A549 treated with dexamethasone at 1 μM for 4 hours (cell line): ENCODE measurements around the gene DLGAP1. TPM values are rescaled to one million over a fixed set of nuclear protein-coding genes. Genes with fewer than 3 reads are reported as not detected.

Experiments
- total RNA-seq: library from RNA; stranded (reverse); fragments of 200-300 nt; extraction: Qiagen RNA extraction; gene quantifications from 5 replicates; pipeline ENCODE4 v1.2.3, GENCODE V29; 2022

Gene DLGAP1
- total RNA-seq, result 0.02 to 0.06 TPM (median 0.04 TPM) in 3 of 5 replicates, not detected in the others

DNA sequence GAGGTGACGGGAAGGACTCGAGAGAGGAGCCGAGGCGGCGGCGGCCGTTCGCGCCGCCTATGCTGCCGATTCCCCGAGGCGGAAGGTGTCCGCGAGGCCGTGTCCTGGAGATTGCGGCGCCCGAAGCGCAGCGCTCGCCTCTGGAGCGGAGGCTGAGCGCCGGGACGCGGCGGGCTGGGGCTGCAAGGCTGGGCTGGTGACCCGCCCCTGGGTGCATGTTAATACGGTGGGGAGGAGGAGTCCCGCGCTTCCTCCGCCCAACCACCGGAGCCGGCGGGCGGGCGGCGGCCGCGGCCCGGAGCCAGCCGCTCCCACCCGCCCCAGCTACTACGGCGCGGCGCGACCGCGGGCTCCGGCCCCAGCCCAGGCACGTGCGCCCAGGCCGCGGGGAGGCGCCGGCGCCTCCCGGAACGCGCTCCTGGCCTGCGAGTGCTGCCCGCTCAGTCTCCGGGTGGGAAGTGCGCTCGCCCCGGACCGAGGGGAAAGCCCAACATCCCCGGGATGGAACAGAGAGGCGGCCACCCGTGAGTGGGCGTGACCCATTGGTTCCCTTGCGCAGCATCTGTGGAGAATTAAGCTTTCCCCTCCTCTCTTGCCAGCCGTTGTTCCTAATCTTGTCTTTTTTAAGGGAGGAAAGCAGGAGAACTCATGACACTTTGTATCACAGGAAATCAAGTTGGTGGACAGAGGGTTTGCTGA, at the start of gene DLGAP1:
TSS of gene DLGAP1 (minus strand) at position 195 of the 699 bp plus-strand sequence.

DNA sequence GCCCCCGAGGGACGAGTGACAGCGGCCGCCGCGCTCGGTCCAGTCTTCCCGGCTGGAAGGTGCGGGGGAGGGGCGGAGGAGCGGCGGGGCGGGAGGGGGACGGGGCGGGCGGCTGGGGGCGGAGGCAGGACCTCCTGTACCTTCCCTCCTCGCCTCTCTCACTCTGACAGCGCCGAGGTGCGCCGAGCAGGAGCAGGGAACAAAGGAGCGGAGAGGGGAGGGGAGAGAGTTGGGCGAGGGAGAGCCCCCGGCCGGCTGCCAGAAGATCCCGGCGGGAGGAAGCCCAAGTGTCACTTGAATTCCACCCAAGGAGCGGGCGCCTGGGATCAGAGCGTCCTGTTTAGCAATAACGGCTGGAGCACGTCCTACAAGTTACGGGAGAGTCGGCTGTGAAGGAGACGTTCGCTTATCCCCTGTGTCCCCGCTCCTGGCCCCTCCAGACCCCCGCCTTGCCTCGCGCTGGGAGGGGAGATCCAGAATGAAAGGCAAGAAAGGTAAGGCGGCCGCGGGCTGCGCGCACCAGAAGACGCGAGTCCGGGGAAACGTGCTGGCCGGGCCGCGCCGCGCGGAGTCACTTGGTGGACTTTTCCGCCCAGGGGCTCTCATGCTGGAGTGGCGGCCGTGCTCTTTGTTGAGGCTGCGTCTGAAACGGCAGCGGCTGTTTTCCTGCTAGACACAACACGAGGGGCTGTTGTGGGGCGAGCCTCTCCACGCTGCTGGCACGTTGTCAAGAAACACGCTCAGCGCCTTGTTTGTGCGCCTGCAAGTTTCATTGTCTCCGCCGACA, 1004.9 kb downstream of the DLGAP1 start, which contains the start of gene TGIF1:
TSS of gene TGIF1 (plus strand) at position 161 of the 787 bp plus-strand sequence. CDS start at position 479, 318 bp downstream.

